Measurements from ENCODE around the gene HACL1. TPM values are rescaled to one million over a fixed set of nuclear protein-coding genes. Genes with fewer than 3 reads are reported as not detected.

Gene HACL1
- 15.1 and 23.0 TPM in 2 replicates for polyA plus RNA-seq (2012; rRNA removed)
- 16.9 and 17.0 TPM in 2 replicates for polyA plus RNA-seq (2012; cell fraction: cytosol; rRNA removed)
- polyA plus RNA-seq (2012; cell fraction: nucleus; rRNA removed): 25.0 and 29.8 TPM in 2 replicates

GRCh38 chr3:15601399-15602145 is at the start of gene HACL1, which contains the start of gene BTD:
TSS of gene HACL1 (minus strand) at chr3:15601569. CDS start at chr3:15601463, 106 bp downstream.
TSS of gene BTD (plus strand) at chr3:15601745. CDS start at chr3:15635440, 33,695 bp downstream.
- DNase-seq: peak; percentile 94
- Histone ChIP-seq H2AFZ (ENCODE audit: low read depth) (peak within 1 kb of the TSS; percentile 97), H3K79me2 (ENCODE audit: insufficient read depth) (peaks cover 33% of the 10 kb centered on the region), H3K27ac (ENCODE audit: low read depth in 2 of 2, low read length in 1 of 2) (peak within 1 kb of the TSS; percentile 87 to 95), H3K36me3 (replicated peaks in 1 of 2; ENCODE audit: control insufficient read depth in 1 of 2, insufficient read depth in 2 of 2, low read length in 1 of 2) (peaks cover 30 to 34% of the 10 kb centered on the region in 2 experiments), H3K4me3 (ENCODE audit: low read depth in 2 of 2, low read length in 1 of 2) (peak within 1 kb of the TSS; percentile 99), H3K4me1 (ENCODE audit: control insufficient read depth in 1 of 2, insufficient read depth in 2 of 2, low read depth in 1 of 2, low read length in 1 of 2) (peaks cover 14 to 15% of the 10 kb centered on the region in 2 experiments; a peak in 3 of 4 replicates), H3F3A (replicated peaks; ENCODE audit: insufficient read depth) (peaks cover 11% of the 10 kb centered on the region), H3K4me2 (peak within 1 kb of the TSS; percentile 95), H3K9me3 (no peaks in the 10 kb centered on the region), H3K27me3 (ENCODE audit: insufficient read depth) (no peaks in the 10 kb centered on the region), H3K9me2 (no peaks in the 10 kb centered on the region), H4K20me1 (ENCODE audit: insufficient read depth) (no peaks in the 10 kb centered on the region), H3K9ac (peak within 1 kb of the TSS; percentile 86)
- ChIA-PET CTCF (interaction anchor here (1.0 to 1.9 kb wide), 4 partner anchors 16 to 211 kb away, joined by 3 to 8 read pairs (median 4); no protein-coding TSS in a partner anchor), POLR2A (interaction anchor here (0.6 to 1.7 kb wide), 6 partner anchors 14 to 915 kb away, joined by 3 to 5 read pairs (median 3); partner anchors contain the start of gene ANKRD28)
- peak; percentile 82 for TF ChIP-seq RFX5 (IDR thresholded peaks at IDR 0.05; ENCODE audit: low read length)
- no peak for TF ChIP-seq SMC3 (IDR thresholded peaks at IDR 0.05; ENCODE audit: low read depth, low read length)
- 0 out of 2 replicates have a peak, but pooled peaks have one; percentile 20 for TF ChIP-seq RCOR1 (IDR thresholded peaks at IDR 0.05; ENCODE audit: low read length)
- TF ChIP-seq MEF2A (IDR thresholded peaks at IDR 0.05; ENCODE audit: borderline replicate concordance, low read depth): no peak
- TF ChIP-seq, protein P1, sequence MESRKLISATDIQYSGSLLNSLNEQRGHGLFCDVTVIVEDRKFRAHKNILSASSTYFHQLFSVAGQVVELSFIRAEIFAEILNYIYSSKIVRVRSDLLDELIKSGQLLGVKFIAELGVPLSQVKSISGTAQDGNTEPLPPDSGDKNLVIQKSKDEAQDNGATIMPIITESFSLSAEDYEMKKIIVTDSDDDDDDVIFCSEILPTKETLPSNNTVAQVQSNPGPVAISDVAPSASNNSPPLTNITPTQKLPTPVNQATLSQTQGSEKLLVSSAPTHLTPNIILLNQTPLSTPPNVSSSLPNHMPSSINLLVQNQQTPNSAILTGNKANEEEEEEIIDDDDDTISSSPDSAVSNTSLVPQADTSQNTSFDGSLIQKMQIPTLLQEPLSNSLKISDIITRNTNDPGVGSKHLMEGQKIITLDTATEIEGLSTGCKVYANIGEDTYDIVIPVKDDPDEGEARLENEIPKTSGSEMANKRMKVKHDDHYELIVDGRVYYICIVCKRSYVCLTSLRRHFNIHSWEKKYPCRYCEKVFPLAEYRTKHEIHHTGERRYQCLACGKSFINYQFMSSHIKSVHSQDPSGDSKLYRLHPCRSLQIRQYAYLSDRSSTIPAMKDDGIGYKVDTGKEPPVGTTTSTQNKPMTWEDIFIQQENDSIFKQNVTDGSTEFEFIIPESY (IDR thresholded peaks at IDR 0.05; ENCODE audit: borderline replicate concordance, low read depth): peak; percentile 65; the same call in 1 of the 2 replicates
- peak; percentile 16; the same call in 1 of the 2 replicates for TF ChIP-seq RAD21 (IDR thresholded peaks at IDR 0.05; ENCODE audit: low read length)
- TF ChIP-seq, protein P2, sequence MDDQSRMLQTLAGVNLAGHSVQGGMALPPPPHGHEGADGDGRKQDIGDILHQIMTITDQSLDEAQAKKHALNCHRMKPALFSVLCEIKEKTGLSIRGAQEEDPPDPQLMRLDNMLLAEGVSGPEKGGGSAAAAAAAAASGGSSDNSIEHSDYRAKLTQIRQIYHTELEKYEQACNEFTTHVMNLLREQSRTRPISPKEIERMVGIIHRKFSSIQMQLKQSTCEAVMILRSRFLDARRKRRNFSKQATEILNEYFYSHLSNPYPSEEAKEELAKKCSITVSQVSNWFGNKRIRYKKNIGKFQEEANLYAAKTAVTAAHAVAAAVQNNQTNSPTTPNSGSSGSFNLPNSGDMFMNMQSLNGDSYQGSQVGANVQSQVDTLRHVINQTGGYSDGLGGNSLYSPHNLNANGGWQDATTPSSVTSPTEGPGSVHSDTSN (IDR thresholded peaks at IDR 0.05): peak; percentile 100
- TF ChIP-seq YY1 (IDR thresholded peaks at IDR 0.05; ENCODE audit: low read depth): peak; percentile 23; the same call in 1 of the 2 replicates
- TF ChIP-seq, protein P3, sequence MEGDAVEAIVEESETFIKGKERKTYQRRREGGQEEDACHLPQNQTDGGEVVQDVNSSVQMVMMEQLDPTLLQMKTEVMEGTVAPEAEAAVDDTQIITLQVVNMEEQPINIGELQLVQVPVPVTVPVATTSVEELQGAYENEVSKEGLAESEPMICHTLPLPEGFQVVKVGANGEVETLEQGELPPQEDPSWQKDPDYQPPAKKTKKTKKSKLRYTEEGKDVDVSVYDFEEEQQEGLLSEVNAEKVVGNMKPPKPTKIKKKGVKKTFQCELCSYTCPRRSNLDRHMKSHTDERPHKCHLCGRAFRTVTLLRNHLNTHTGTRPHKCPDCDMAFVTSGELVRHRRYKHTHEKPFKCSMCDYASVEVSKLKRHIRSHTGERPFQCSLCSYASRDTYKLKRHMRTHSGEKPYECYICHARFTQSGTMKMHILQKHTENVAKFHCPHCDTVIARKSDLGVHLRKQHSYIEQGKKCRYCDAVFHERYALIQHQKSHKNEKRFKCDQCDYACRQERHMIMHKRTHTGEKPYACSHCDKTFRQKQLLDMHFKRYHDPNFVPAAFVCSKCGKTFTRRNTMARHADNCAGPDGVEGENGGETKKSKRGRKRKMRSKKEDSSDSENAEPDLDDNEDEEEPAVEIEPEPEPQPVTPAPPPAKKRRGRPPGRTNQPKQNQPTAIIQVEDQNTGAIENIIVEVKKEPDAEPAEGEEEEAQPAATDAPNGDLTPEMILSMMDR (IDR thresholded peaks at IDR 0.05): peak; percentile 38
- peak; percentile 91 for TF ChIP-seq CHD2 (IDR thresholded peaks at IDR 0.05; ENCODE audit: low read length, partially characterized antibody)
- TF ChIP-seq USF2 (IDR thresholded peaks at IDR 0.05; ENCODE audit: borderline replicate concordance, low read depth, low read length): no peak
- no peak for TF ChIP-seq FOSL2 (IDR thresholded peaks at IDR 0.05; ENCODE audit: borderline replicate concordance, low read depth)
- TF ChIP-seq GABPA (IDR thresholded peaks at IDR 0.05; ENCODE audit: low read depth): peak; percentile 97
- TF ChIP-seq, protein P4, sequence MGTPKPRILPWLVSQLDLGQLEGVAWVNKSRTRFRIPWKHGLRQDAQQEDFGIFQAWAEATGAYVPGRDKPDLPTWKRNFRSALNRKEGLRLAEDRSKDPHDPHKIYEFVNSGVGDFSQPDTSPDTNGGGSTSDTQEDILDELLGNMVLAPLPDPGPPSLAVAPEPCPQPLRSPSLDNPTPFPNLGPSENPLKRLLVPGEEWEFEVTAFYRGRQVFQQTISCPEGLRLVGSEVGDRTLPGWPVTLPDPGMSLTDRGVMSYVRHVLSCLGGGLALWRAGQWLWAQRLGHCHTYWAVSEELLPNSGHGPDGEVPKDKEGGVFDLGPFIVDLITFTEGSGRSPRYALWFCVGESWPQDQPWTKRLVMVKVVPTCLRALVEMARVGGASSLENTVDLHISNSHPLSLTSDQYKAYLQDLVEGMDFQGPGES (IDR thresholded peaks at IDR 0.05; ENCODE audit: low read depth, low read length): peak; percentile 81
- no peak for TF ChIP-seq RXRA (IDR thresholded peaks at IDR 0.05; ENCODE audit: borderline replicate concordance, low read depth)
- peak; percentile 63; the same call in 1 of the 2 replicates for TF ChIP-seq SIN3A (IDR thresholded peaks at IDR 0.05; ENCODE audit: borderline replicate concordance, low read depth, low read length)
- TF ChIP-seq FOXJ3 (CRISPR knock-in tag; IDR thresholded peaks at IDR 0.05): peak; percentile 58
- no peak for TF ChIP-seq GATA2 (CRISPR knock-in tag; IDR thresholded peaks at IDR 0.05)
- peak; percentile 93 for TF ChIP-seq MXI1 (IDR thresholded peaks at IDR 0.05; ENCODE audit: low read depth, low read length)
- peak; percentile 81 for TF ChIP-seq ELF1 (IDR thresholded peaks at IDR 0.05)
- peak; percentile 96 for TF ChIP-seq POLR2AphosphoS5 (IDR thresholded peaks at IDR 0.05; ENCODE audit: low read depth, low read length)
- no peak for TF ChIP-seq TCF12 (IDR thresholded peaks at IDR 0.05)
- peak; percentile 64; the same call in 1 of the 2 replicates for TF ChIP-seq TAF1 (IDR thresholded peaks at IDR 0.05; ENCODE audit: borderline replicate concordance, low read depth, low read length)
- TF ChIP-seq MAX (IDR thresholded peaks at IDR 0.05; ENCODE audit: low read depth): peak; percentile 75
- under 1% methylated on average over 55 of the region's 61 CpGs for WGBS (ENCODE audit: low lambda C conversion rate)
